GM13976 (cell line): Measurements from ENCODE around the gene PLXNA1.

Source experiments
- DNase-seq: peaks from one replicate; pipeline ENCODE4 v3.0.0; 2012; ENCODE audit warnings: low spot score
- in situ Hi-C: fragments of 300-500 bp; cut with MboI; formaldehyde crosslinking; loops from one replicate; pipeline ENCODE4 v1.12.0; 2022; ENCODE audit warnings: low sequenced_read_pairs, mixed read lengths, inconsistent platforms; ENCODE audit not compliant: unreplicated experiment
- TF ChIP-seq, protein P1 (sequence below): IDR thresholded peaks from 2 replicates; pipeline ENCODE4 v1.5.1; 2012; ENCODE audit warnings: borderline replicate concordance, mild to moderate bottlenecking; ENCODE audit not compliant: insufficient read depth; ENCODE audit errors: extremely low read depth, missing control alignments, control extremely low read depth

PLXNA1 gene

DNA sequence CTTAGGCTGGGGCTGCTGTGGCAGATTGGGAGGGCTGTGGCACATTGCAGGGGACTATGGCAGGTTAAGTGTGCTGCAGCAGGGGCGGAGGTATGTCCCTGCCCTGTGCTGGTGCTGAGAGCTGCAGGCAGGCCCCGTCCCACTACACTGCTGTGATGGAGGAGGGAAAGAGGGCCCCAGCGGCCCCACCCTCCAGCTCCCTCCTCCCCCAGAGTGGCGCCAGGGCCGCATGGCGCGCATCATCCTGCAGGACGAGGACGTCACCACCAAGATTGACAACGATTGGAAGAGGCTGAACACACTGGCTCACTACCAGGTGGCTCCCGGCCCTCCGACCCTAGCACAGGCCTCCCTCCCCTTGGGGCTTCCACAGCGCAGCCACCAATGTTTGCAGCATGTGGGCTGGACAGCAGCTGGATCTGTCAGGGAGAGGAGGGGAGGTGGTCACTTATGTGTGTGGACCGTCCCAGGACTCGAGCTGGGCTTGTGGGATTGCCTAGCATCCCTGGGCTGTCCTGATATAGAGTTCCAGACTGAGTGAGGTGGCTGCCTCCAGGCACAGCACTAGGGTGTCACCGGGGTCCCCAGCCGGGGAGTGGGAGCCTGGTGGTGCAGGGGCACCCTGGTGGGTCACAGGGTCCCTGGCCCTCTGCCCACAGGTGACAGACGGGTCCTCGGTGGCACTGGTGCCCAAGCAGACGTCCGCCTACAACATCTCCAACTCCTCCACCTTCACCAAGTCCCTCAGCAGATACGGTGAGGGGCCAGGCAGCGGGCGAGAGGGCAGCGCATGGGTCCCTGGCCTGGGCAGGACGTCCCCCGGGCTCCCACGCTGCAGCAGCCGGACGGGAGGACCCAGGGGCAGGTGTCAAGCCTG, 46.1 kb downstream of the PLXNA1 start:
- no peak for DNase-seq
- in situ Hi-C loops = no loop called here
- TF ChIP-seq, protein P1, sequence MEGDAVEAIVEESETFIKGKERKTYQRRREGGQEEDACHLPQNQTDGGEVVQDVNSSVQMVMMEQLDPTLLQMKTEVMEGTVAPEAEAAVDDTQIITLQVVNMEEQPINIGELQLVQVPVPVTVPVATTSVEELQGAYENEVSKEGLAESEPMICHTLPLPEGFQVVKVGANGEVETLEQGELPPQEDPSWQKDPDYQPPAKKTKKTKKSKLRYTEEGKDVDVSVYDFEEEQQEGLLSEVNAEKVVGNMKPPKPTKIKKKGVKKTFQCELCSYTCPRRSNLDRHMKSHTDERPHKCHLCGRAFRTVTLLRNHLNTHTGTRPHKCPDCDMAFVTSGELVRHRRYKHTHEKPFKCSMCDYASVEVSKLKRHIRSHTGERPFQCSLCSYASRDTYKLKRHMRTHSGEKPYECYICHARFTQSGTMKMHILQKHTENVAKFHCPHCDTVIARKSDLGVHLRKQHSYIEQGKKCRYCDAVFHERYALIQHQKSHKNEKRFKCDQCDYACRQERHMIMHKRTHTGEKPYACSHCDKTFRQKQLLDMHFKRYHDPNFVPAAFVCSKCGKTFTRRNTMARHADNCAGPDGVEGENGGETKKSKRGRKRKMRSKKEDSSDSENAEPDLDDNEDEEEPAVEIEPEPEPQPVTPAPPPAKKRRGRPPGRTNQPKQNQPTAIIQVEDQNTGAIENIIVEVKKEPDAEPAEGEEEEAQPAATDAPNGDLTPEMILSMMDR = no peak

DNA sequence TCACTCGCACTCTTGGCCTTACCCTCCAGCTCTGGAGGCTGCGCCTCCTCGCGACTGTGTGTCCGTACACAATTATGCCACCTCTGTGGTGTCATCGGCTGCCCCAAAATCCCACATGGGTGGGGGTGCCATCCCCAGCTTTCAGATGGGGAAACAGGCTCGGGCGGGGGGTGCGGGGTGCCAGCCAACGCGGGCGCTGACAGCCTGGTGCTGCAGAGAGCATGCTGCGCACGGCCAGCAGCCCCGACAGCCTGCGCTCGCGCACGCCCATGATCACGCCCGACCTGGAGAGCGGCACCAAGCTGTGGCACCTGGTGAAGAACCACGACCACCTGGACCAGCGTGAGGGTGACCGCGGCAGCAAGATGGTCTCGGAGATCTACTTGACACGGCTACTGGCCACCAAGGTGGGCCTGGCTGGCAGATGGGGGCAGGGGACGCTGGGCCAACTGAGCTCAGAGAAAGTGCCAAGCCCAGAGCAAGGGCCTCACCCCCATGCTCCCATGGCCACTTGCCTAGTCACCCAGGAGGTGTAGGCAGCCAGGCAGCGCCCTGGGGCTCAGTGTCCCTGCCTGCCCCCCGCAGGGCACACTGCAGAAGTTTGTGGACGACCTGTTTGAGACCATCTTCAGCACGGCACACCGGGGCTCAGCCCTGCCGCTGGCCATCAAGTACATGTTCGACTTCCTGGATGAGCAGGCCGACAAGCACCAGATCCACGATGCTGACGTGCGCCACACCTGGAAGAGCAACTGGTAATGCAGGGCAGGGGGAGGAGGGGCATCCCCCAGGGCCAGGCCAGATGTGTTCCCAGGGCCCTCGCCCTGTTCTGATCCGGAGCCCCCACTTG, 47.0 kb downstream of the PLXNA1 start:
- no peak for DNase-seq
- TF ChIP-seq, protein P1 = no peak
- in situ Hi-C loops = no loop called here

DNA sequence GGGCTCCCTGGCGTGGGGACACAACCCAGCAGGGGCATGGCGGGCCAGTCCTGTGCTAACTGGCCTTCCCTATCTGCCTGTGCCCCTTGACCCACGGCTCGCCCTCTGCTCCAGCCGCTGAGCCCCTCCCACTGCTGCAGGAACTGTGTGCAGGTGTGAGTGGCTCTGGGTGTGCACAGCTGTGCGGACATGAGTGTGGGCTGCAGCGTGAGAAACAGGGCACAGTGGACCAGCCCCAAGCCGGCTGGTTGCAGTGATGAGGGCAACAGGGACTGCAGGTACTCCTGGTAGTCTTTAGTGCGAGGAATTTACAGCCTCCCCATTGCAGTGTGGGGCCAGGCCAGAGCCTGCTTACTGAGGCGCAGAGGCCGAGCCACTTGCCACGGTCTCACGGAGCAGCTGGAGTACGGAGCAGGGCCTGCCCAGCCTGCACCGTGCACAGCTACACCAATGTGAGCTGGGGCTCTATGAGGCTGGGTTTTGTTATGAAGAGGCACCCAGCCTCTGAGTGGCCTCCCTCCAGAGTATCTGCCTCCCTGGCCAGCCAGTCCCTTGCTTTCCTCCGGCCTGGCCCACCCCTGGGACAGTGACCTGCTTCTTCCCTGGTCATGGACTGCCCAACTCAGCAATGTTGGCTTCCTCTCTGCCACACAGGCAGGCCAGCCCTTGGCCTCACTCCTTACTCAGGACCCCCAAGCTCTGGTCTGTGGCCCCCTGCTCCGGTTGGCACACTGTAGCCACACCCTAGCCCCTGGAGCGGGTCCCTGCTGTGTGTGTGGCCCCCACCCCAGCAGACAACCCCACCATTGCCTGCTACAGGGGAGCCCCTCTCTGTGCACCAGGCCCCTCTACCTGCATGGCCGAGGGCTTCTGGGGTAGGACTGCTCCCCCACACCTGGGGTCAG, 47.8 kb downstream of the PLXNA1 start:
- TF ChIP-seq, protein P1 = no peak
- no peak for DNase-seq
- in situ Hi-C loops = no loop called here

DNA sequence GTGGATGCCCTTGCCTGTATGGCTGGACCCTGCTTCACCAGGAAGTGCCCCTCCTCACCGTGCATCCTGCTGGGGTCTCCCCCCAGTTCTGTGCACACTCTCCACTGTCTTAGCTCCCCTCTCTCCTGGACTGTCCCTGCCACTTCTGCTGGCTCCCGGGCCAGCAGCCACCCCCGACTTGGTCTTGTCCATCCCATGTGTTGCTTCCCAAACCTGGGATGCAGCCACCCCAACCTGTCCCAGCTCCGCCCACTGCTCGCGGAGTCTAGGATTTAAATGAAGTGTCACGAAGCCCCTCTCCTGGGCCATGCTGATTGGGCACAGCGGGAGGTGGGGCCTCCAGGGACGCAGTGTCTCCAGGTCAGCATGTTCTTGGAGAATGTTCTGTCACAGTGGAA, 48.5 kb downstream of the PLXNA1 start:
- in situ Hi-C loops = no loop called here
- TF ChIP-seq, protein P1 = no peak
- DNase-seq = no peak

DNA sequence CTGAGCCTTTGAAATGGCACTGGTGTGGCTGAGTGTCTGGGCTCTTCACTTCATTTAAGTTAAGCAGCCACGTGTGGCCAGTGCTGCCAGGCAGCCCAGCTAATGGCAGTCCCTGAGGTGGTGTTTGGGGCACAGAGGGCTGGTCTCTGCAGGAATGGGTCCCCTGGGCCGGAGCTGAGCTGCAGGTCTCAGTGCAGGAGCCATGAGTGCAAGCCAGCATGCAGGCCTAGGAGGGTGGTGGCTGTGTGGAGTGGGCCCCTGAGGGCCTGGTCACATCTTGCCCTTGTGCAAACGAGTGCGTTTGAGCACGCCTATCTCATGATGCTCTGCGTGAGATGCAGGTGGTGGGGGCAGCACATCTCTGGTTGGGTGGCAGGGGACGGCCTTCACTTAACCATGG, 48.9 kb downstream of the PLXNA1 start:
- DNase-seq = no peak
- in situ Hi-C loops = no loop called here
- TF ChIP-seq, protein P1 = no peak
